ENCODE data around the gene CTSK.
A peak's percentile ranks its signal among the peaks of the same experiment; 100 is the strongest.

GRCh38 chr1:150764617-150765101 lies 43.4 kb downstream of the CTSK start:
- TF ChIP-seq CEBPB (IDR thresholded peaks at IDR 0.05; ENCODE audit: low read depth, low read length) (peak; percentile 91), CTCF (conservative IDR thresholded peaks at IDR 0.05; ENCODE audit: low read depth, low read length) (no peak), RFX5 (IDR thresholded peaks at IDR 0.05; ENCODE audit: low read depth, low read length) (no peak), RCOR1 (IDR thresholded peaks at IDR 0.05; ENCODE audit: insufficient replicate concordance, low read length) (no peak), MAFK (IDR thresholded peaks at IDR 0.05; ENCODE audit: low read depth, low read length) (no peak), USF2 (IDR thresholded peaks at IDR 0.05; ENCODE audit: low read depth, low read length) (no peak), SMC3 (IDR thresholded peaks at IDR 0.05; ENCODE audit: low read depth, low read length) (no peak; the same call in 1 of the 2 replicates), RAD21 (IDR thresholded peaks at IDR 0.05; ENCODE audit: low read length) (no peak), NFE2L2 (IDR thresholded peaks at IDR 0.05; ENCODE audit: low read depth, low read length) (no peak)

Measured in IMR-90 (cell line).